Measurements from ENCODE around the gene DNAJC1.
"Not testable (repeated sequence)": the region's sequence is repeated elsewhere in the genome, so short reads cannot be mapped to it uniquely, and the experiment has no call there.

DNAJC1 gene

DNA sequence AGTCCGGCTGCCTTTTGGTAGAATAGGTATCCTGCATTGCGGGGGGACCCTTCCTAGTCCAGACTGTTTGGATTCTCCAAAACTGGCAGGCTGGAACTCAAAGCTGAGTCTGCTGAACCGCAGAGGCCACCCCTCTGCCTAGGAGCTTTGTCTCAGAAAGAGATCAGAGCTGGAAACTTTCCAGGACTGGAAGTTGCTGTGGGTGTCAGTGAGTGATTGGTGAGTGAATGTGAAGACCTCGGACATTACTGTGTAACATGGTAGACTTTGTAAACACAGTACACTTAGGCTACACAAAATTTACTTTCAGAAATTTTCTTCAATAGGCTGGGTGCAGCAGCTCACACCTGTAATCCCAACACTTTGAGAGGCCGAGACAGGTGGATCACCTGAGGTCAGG, 103.8 kb downstream of the DNAJC1 start:
- DNase-seq (ENCODE audit: low spot score) = no peak

DNA sequence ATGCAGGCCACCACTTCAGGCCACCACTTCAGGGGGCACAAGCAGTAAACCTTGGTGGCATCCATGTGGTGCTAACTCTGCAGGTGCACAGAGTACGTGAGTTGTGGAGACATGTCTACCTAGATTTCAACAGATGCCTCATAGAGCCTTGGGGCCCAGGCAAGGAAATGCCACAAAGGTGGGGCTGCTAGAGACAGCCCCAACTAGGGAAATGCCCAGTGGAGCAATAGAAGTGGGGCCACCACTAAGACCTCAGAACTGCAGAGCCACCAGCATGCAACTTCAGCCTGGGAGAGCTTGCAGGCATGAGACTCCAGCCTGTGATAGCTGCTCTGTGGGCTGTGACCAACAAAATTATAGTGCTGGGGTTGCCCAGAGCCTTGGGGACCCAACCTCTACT, 107.6 kb downstream of the DNAJC1 start:
- no peak for DNase-seq (ENCODE audit: low spot score)

DNA sequence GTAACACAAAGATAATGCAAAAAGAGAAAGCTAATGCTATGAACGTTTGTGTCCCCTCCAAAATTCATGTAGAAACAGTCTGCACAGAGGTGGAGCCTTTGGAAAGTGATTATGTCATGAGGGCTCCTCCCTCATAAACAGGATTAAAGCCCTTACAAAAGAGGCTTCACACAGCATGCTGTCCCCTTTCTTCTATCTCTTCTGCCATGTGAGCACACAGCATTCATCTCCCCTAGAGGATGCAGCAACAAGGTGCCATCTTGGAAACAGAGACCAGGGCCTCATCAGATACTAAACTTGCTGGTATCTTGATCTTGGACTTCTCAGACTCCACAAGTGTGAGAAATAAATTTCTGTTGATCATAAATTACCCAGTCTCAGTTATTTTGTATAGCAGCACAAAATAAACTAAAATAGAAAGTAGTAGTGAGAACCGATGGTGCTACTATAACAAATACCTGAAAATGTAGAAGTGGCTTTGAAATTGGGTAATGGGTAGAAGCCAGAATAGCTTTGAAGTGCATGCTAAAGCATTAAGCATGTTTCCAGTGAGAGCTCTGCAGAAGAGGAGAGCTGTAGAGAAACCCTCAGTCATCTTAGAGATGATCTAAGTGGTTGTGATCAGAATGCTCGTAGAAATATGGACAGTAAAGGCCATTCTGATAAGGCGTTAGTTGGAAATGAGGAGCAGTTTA, 108.7 kb downstream of the DNAJC1 start:
- DNase-seq (ENCODE audit: low spot score) = no peak

DNA sequence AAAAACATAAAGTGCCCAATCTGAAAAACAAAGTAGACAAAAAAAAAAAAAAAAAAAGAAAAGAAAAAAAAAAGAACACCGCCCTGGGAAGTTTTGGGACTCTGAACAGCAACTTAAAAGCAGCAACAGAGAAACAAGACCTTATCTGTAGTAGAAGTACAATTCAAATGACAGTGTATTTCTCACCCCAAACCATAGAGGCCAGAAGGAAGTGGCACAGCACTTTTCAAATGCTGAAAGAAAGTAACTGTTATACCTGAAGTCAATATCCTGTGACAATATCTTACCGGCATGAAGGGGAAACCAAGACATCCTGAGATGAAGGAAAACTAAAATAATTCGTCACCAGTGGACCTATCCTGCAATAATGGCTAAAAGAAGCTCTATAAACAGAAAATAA, 112.1 kb downstream of the DNAJC1 start:
- DNase-seq (ENCODE audit: low spot score) = no peak

DNA sequence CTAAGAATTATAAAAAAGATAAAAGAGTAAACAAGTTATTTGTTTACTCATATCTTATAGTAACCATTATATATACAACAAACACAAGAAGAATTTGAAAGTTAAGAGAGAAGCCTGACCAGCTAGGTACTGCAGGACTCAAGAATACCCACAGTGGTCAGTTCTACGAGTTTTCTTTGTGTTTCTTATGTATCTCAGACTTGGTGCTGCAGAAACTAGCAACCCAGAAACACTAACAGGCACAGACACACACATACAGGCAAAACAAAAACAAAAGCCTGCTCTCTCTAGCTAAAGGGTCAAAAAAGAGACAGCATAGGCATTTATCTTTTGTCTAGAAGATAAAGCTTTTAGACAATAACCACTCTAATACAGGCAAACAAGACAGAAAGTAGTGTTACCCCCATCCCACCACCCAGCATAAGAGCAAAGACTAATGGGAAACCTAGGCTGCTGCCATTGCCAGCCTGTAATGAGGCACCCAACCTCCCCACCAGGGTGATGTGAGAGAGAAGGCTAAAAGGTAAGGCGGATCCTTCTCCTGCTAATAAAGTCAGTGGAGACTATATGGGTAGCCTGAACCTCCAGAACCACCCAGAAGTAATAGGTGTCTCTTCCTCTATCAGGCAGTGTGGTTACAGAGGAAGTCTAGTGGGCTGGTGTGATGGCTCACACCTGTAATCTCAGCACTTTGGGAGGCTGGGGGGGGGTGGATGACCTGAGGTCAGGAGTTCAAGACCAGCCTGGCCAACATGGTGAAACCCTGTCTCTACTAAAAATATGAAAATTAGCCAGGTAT, 113.9 kb downstream of the DNAJC1 start:
- DNase-seq (ENCODE audit: low spot score) = no peak

DNA sequence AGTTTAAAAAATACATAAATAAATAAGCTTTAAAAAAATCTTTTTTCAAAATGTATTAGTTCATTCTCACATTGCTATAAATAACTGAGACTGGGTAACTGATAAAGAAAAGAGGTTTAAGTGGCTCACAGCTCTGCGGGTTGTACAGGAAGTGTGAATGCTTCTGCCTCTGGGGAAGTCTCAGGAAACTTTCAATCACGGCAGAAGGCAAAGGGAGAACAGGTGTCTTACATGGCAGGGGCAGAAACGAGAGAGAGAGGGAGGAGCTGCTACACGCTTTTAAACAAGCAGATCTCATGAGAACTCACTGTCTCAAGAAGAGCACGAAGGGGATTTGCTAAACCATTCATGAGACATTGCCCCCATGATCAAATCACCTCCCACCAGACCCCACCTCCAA, 114.6 kb downstream of the DNAJC1 start:
- no peak for DNase-seq (ENCODE audit: low spot score)

DNA sequence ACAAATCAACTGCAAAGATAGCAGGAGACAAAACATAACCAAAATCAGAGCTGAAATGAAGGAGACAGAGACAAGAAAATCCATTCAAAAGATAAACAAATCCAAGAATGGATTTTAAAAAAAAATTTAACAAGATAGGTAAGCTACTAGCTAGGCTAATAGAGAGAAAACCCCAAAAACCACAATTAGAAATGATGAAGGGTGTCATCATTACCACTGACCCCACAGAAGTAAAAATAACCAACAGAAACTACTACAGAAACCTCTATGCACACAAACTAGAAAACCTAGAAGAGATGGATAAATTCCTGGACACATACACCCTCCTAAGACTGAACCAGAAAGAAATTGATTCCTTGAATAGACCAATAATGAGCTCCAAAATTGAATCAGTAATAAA, 117.6 kb downstream of the DNAJC1 start:
- no peak for DNase-seq (ENCODE audit: low spot score)

DNA sequence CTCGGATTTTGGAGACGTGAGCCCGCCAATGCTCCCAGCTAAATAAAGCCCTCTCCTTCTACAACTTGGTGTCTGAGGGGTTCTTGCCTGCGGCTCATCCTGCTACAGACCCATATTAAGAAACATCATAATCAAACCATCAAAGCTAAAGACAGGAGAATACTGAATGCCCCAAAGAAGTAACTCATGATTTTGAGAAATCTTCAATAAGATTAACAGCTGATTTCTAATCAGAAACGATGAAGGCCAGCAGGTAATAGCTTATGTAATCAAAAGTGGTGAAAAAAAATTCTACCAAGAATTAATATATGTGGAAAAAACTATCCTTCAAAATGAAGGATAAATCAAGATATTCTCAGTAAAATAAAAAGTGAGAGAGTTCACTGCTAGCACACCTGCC, 130.3 kb downstream of the DNAJC1 start:
- no peak for DNase-seq (ENCODE audit: low spot score)

DNA sequence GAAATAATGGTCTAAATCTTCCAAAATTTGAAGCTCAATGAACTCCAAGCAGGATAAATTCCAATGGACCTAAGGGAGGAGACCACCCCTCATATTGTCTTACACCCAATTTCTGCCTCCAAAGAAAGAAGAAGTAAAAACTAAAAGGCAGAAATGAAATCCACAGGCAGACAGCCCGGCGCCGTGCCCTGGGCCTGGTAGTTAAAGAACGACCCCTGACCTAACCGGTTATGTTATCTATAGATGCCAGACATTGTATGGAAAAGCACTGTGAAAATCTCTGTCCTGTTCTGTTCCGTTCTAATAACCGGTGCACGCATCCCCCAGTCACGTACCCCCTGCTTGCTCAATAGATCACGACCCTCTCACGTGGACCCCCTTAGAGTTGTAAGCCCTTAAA, 130.8 kb downstream of the DNAJC1 start:
- DNase-seq (ENCODE audit: low spot score) = not testable (repeated sequence)

DNA sequence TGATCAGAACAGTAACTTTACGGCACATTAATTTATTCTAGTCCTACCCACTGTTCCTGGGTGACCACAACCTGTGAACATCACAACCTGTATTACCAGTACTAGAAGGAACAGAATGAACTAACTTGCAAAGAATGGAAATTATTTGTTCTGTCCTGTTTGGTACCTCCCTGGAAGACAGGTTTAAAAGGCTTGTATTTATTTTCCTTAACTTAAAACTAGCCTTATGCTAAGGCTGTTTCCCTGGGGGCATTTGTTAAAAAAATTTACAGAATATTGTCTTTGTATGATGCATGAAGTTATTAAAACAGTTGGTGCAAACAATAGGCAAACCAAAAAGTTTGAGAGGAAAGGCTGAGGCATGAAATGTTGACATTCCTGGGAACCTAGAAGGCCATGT, 132.7 kb downstream of the DNAJC1 start:
- DNase-seq (ENCODE audit: low spot score) = no peak

DNA sequence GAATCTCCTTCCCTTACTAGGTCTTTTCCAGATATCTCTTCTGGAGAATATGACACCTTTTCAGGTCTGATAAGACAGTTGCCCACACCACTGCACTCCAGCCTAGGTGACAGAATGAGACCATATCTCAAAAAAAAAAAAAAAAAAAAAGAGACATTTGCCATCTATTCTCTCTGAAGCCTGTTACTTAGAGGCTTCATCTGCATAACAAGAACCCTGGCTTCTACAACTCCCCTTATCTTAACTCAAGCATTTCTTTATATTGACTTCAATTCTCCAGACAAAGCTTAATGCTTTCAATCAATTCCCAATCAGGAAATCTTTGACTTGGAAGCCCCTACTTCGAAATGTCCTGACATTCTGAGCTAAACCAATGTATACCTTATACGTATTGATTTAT, 134.4 kb downstream of the DNAJC1 start:
- DNase-seq (ENCODE audit: low spot score) = not testable (repeated sequence)

DNA sequence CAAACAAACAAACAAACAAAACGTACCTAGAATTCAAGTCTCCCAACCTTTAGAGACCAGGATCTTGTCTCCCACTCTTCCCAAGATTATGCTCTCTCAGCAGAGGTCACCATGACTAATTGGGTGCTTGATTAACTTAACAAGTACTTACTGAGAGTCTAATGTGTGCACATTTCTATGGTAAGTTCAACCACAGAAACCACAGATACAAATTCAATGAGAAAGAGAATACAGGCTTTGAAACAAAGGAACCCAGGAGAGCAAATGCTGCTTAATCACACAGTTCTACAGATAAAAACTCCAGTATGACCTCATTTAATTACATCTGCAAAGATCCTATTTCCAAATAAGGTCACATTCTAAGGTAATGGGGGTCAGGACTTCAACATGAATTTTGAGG, 142.8 kb downstream of the DNAJC1 start:
- no peak for DNase-seq (ENCODE audit: low spot score)

DNA sequence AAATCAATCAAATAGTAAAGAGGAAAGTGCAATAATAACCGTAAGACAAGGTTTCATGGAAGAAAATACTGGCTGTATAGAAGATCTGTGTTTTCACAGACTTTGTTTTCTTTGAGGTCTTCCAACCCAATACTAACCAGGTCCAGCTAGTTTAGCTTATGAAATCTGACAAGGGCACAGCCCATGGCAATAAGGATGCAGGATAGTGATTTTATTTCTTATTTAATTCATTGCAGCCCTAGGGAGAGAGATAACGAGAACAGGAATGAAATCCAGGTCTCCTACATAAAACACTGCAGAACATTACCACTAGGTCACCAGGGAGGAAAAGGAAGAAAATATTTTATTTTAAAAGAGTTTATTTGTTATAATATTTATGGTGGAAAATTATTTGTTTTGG, 145.1 kb downstream of the DNAJC1 start:
- no peak for DNase-seq (ENCODE audit: low spot score)

DNA sequence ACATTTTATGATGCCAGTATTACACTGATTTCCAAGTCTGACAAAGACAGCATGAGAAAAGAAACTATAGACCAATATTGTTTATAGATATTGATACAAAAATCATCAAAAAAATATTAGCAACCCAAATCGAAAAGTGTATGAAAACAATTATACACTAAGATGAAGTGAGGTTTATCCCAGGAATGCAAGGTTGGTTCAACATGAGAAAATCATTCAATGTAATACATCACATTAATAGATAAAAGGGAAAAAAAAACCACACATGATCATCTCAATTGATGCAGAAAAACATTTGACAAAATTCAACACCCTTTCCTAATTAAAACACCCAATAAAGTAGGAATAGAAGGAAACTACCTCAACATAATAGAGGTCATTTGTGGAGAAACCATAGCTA, 153.9 kb downstream of the DNAJC1 start:
- no peak for DNase-seq (ENCODE audit: low spot score)

DNA sequence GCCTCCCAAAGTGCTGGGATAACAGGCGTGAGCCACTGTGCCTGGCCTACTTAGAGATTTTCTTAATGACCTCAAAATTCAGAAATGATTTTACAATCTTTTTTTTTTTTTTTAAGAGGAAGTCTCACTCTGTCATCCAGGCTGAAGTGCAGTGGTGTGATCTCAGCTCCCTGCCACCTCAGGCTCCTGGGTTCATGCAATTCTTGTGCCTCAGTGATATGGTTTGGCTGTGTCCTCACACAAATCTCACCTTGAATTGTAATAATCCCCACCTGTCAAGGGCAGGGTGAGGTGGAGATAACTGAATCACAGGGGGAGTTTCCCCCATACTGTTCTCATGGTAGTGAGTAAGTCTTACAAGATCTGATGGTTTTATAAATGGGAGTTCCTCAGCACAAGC, 159.9 kb downstream of the DNAJC1 start:
- no peak for DNase-seq (ENCODE audit: low spot score)

DNA sequence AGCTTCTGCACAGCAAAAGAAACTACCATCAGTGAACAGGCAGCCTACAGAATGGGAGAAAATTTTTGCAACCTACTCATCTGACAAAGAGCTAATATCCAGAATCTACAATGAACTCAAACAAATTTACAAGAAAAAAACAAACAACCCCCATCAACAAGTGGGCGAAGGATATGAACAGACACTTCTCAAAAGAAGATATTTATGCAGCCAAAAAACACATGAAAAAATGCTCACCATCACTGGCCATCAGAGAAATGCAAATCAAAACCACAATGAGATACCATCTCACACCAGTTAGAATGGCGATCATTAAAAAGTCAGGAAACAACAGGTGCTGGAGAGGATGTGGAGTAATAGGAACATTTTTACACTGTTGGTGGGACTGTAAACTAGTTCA, 162.3 kb downstream of the DNAJC1 start:
- DNase-seq (ENCODE audit: low spot score) = not testable (repeated sequence)

DNA sequence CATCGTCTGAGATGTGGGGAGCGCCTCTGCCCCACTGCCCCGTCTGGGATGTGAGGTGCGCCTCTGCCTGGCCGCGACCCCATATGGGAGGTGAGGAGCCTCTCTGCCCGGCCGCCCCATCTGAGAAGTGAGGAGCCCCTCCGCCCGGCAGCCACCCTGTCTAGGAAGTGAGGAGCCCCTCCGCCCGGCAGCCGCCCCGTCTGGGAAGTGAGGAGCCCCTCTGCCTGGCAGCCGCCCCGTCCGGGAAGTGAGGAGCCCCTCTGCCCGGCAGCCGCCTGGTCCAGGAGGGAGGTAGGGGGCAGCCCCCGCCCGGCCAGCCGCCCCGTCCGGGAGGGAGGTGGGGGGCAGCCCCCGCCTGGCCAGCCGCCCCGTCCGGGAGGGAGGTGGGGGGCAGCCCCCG, 166.0 kb downstream of the DNAJC1 start:
- DNase-seq (ENCODE audit: low spot score) = not testable (repeated sequence)

DNA sequence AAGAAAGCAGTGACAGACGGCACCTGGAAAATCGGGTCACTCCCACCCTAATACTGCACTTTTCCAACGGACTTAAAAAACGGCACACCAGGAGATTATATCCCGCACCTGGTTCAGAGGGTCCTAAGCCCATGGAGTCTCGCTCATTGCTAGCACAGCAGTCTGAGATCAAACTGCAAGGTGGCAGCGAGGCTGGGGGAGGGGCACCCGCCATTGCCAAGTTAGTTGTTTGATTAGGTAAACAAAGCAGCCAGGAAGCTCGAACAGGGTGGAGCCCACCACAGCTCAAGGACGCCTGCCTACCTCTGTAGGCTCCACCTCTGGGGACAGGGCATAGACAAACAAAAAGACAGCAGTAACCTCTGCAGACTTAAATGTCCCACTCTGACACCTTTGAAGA, 169.0 kb downstream of the DNAJC1 start:
- not testable (repeated sequence) for DNase-seq (ENCODE audit: low spot score)

DNA sequence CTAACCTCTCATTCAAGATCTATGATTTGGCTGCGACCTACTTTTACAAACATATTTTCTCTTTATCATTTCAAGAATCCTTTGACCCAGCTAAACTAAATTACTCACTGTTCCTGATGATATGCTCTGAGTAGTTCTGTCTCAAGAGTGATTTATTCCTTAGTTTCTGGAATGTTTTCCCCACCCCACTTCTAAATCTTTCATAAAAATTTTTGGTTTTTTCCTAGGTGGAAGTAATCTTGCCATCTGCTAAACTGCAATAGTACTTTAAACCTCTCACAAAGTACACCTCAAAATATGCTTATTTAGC, 170.8 kb downstream of the DNAJC1 start:
- no peak for DNase-seq (ENCODE audit: low spot score)

DNA sequence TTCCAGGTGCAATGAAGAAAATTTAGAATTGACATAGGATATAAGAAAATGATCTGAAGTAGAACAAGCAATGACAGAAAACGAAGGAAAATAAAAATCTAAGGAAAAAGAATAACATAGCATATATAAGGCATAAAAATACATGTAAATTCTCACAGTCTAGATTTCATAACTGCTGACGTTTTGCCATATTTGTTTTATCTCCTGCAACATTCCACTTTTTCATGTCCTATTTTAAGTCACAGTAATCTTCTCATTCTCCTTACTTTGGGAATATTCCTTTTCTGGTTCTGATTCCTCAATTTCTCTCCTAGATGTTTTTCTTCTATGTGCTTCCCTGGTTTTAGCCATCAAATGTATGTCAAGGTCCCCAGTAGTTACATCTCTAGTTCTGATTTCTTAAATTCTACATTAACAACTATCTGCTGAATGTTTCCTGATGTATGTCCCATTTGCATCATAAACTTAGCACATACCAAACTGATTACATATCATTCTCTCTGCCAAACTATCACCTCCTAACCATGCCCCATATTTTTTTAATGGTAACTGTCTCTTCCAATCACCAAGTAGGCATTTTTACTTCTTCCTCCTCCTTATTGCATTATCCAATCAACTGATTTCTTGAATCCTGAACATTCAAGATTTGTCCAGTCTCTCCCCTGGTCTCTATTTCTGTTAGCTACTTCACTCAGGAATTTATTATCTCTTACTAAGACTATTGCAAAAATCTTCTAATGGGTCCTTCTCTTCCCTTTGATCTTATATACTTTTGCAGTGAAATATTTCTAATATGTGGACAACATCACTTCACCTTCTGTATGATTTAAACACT, 171.3 kb downstream of the DNAJC1 start:
- DNase-seq (ENCODE audit: low spot score) = peak; percentile 9

DNA sequence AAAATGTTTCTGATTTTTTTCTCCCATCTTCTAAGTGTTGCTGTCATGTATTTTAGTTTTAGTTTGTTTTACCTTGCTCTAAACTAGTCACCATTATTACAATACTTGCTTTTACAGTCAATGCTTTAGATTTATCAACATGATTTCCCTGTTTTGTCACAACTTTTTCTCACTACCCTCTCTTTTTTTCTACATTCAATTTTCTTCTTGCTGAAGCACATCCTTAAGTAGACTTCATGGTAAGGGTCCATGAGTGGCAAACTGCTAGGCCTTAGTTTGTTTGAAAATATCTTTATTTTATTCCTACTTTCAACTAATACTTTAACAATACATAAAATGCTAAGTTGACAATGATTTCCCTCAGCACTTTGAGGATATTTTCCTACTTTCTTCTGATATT, 173.5 kb downstream of the DNAJC1 start:
- no peak for DNase-seq (ENCODE audit: low spot score)

DNA sequence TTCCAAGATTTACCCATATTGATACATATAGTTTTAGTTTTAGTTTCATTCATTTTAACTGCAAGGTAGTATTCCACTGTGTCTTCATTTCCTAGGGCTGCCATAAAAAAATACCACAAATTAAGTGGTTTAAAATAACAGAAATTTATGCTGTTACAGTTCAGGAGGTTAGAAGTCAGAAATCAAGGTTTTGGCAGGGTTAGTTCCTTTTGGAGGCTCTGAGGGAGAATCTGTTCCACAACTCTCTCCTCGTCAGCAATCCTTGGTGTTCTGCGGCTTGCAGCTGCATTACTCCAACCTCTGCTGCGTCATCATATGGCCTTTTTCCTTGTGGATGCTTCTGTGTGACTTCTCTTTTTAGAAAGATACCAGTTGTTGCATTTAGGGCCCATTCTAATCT, 176.2 kb downstream of the DNAJC1 start:
- DNase-seq (ENCODE audit: low spot score) = no peak

DNA sequence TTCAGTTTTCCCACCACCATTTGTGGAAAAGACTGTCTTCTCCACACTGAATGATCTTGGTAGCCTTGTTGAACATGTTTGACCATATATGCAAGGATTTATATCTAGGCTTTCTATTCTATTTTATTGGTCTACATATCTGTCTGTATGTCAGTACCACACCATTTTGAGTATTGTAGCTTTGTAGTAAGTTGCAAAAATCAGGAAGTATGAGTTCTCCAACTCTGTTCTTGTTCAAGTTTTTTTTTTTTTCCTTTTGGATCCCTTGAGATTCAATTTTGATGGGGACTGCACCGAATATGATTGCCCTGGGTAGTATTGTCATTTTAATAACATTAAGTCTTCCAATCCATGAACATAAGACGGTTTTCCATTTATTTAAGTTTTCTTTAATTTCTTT, 176.8 kb downstream of the DNAJC1 start:
- no peak for DNase-seq (ENCODE audit: low spot score)

All from AG08395 (cell line).